Astrocyte (in vitro differentiated cells and primary cell): ENCODE measurements around the gene TIMP2.

Source experiments
- CTCF ChIP-seq: IDR thresholded peaks from 2 replicates; pipeline ENCODE4 v1.5.1; 2011; ENCODE audit warnings: low read depth, mild to moderate bottlenecking, inconsistent platforms, low read length, moderate library complexity; ENCODE audit not compliant: insufficient read depth
- EZH2 ChIP-seq: IDR thresholded peaks from 2 replicates; pipeline ENCODE4 v1.6.1; 2012; ENCODE audit warnings: mild to moderate bottlenecking, low read length, inconsistent platforms; ENCODE audit not compliant: insufficient read depth

- TF ChIP-seq EZH2 (no peak), CTCF (no peak)
These were observed 62.8 kb downstream of the TIMP2 start for GRCh38 chr17:78862073-78863023.
